AG04450 (cell line): Measurements from ENCODE around the gene MAPK7. TPM values are rescaled to one million over a fixed set of nuclear protein-coding genes. Genes with fewer than 3 reads are reported as not detected.

Experiments used
- CTCF ChIA-PET: fragments of 300-600, 350-600 bp; formaldehyde crosslinking; extraction: SDS; loops from one replicate; lab custom pipeline; 2022; ENCODE audit warnings: antibody characterized with exemption, inconsistent platforms; lab: Charles Lee
- POLR2A ChIA-PET: fragments of 350-600 bp; formaldehyde crosslinking; extraction: SDS; loops from one replicate; lab custom pipeline; 2021; ENCODE audit warnings: antibody characterized with exemption, inconsistent platforms; lab: Yijun Ruan, JAX
- DNase-seq: peaks from one replicate; pipeline ENCODE4 v3.0.0-alpha.2; 2011; ENCODE audit warnings: low read depth, low spot score
- H3K27ac ChIP-seq: one replicate; pipeline ENCODE4 v1.5.1; 2012; ENCODE audit warnings: low read depth, low read length, control low read depth
- H3K27me3 ChIP-seq: one replicate; pipeline ENCODE4 v1.6.0; 2012; ENCODE audit warnings: low read length; ENCODE audit not compliant: control insufficient read depth, insufficient read depth
- H3K4me3 ChIP-seq: 2 replicates; pipeline ENCODE4 v1.5.1; 2011; ENCODE audit warnings: mild to moderate bottlenecking, low read depth, low read length, control low read depth
- H3K9me3 ChIP-seq: 2 replicates; pipeline ENCODE4 v1.5.1; 2012; ENCODE audit warnings: low read length; ENCODE audit not compliant: control insufficient read depth, insufficient read depth
- polyA plus RNA-seq: library from polyadenylated mRNA; depleted of rRNA; stranded (reverse); fragments of >200 nt; gene quantifications from 2 replicates; pipeline ENCODE4 v1.2.3, GENCODE V29; 2011
- TF ChIP-seq, protein P1 (sequence below): IDR thresholded peaks from 2 replicates; pipeline ENCODE4 v1.5.1; 2011; ENCODE audit warnings: low read depth, low read length, control low read depth, inconsistent platforms

Gene MAPK7
- polyA plus RNA-seq, 1 experiment: 6.2 TPM

DNA sequence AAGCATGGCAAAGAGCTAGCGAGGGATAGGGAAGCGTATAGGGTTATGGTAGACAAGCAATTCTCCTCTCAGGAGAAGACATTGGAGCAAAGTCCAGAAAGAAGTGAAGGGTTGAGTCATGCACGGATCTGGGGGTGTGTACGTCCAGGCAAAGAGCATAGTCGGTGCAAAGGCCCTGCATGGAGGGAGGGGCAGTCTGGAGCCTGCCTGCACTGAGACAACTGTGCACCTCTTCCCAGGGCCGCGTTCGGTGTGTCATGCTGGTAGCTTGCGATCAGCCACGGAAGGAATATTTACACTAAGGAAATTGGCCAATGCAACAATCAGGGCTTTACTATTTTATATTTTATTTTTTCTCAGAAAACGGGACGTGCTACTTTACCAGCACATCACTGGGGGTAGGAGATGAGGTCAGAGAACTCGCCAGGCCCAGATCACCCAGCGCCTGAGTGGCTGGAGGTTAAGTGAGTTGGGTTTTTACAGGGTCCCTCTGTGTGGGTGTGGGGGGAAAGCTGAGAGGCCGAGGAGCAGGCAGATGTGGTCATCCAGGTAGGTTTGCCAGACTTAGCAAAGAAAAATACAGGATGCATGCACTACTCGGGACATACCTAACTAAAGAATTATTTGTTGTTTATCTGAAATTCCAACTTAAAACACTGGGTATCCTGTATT, 9.1 kb upstream of the MAPK7 start:
- Histone ChIP-seq H3K27ac (no peak overlapping the region), H3K4me3 (no peak overlapping the region), H3K9me3 (no peaks in the 10 kb centered on the region), H3K27me3 (no peaks in the 10 kb centered on the region)
- POLR2A ChIA-PET: no interaction called here
- CTCF ChIA-PET: interaction anchor here (1.3 to 1.8 kb wide), 2 partner anchors 78 to 397 kb away, joined by 5 to 6 read pairs; no protein-coding TSS in a partner anchor
- TF ChIP-seq, protein P1, sequence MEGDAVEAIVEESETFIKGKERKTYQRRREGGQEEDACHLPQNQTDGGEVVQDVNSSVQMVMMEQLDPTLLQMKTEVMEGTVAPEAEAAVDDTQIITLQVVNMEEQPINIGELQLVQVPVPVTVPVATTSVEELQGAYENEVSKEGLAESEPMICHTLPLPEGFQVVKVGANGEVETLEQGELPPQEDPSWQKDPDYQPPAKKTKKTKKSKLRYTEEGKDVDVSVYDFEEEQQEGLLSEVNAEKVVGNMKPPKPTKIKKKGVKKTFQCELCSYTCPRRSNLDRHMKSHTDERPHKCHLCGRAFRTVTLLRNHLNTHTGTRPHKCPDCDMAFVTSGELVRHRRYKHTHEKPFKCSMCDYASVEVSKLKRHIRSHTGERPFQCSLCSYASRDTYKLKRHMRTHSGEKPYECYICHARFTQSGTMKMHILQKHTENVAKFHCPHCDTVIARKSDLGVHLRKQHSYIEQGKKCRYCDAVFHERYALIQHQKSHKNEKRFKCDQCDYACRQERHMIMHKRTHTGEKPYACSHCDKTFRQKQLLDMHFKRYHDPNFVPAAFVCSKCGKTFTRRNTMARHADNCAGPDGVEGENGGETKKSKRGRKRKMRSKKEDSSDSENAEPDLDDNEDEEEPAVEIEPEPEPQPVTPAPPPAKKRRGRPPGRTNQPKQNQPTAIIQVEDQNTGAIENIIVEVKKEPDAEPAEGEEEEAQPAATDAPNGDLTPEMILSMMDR: no peak
- DNase-seq: no peak

DNA sequence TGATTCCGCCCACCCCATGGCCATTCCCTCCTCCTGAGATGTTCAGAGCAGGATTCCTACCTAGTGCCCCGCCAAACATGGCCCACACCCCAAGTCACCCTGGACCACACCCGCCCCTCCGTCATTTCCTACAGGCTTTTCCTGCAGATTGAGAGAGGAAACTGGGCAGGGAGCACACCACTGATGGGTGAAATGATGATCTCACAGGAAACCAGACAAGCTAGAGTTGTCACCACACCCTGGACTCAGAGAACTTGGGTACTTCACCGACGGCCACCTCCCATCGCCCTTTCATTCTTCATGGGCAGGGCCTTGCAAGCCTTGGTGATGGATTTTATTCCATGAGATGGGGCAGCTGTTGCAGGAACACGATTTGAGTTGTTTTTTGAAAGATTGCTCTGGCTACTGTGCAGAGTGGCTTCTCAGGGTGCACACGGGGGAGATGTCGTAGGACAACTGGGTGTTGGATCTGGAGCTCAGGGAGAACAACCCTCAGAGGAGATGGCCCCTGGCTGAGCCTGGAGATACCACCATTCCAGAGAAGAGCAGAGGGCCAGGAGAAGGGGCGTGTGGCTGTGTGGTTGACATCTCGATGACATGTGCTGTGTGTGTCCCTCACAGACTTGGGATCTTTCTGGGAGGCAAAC, 8.3 kb upstream of the MAPK7 start:
- Histone ChIP-seq H3K4me3 (no peak overlapping the region), H3K27me3 (no peaks in the 10 kb centered on the region), H3K27ac (no peak overlapping the region), H3K9me3 (no peaks in the 10 kb centered on the region)
- DNase-seq: no peak
- TF ChIP-seq, protein P1: no peak
- POLR2A ChIA-PET: no interaction called here
- CTCF ChIA-PET: interaction anchor here (1.8 kb wide), 1 partner anchor 397 kb away, joined by 5 read pairs; no protein-coding TSS in a partner anchor

DNA sequence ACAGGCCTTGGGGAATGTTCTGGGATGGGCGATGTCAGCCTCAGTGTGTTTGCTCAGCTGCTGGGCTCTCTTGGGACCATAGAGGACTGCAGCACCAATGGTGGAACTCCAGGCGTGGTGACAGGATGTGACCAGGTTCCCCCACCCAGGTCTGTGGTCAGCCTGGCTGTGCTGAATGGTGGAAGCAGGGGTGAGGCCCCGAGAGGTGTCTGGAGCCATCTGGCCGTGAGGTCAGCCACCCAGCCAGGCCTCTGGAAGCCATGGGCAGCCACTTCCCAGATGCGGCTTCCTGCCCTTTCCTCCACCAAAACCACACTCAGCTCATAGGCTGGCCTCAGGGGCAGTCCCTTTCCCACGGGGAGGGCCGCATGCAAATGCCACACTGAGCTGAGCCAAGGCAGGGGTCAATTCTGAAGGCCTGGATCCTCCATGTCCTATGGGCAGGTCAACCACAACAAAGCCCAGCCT, 7.8 kb upstream of the MAPK7 start:
- DNase-seq: no peak
- Histone ChIP-seq H3K4me3 (no peak overlapping the region), H3K9me3 (no peaks in the 10 kb centered on the region), H3K27ac (no peak overlapping the region), H3K27me3 (no peaks in the 10 kb centered on the region)
- TF ChIP-seq, protein P1: no peak
- POLR2A ChIA-PET: no interaction called here
- CTCF ChIA-PET: interaction anchor here (0.8 kb wide), 1 partner anchor 18 kb away, joined by 3 read pairs; no protein-coding TSS in a partner anchor

DNA sequence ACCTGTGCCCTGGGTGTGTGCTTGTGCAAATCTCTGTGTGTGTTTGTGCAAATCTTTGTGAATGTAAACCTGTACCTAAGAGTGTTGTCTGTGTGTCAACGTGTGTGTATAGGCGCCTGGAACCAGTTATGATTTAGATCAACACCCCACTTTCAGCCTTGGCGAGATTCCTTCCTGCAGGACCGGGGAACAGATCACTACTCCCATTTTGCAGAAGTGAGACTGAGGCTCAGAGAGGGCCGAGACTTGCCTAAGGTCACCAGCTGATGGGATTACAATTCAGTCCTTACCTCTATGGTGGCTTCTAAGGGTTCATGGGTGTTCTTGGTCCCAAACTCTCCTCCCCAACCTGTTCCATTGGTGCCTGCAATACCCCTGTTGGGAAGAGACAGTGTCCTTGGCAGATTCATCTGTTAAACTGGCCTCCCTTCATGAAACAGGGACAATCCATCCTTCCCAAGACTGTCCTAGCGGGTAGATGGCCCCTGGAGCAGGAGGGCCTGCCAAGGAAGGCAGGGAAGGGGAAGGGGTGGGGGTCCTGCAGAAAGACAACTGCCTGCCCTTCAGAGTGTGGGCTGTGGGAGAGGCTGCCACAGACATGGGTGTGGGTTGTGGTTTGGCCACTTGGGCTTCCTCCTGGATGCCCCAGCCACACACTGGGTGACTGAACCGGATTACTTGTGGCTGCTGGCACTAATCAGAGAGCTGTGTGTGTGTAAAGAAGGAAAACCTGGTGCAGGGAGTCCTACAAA, 6.9 kb upstream of the MAPK7 start:
- no peaks in the 10 kb centered on the region for H3K9me3 ChIP-seq
- H3K27ac ChIP-seq: no peak overlapping the region
- TF ChIP-seq, protein P1: no peak
- H3K27me3 ChIP-seq: no peaks in the 10 kb centered on the region
- no peak for DNase-seq
- no peak overlapping the region for H3K4me3 ChIP-seq
- ChIA-PET CTCF (interaction anchor here (0.8 to 1.1 kb wide), 2 partner anchors 9 to 17 kb away, joined by 3 read pairs; partner anchors contain the start of gene B9D1), POLR2A (no interaction called here)
